ENCODE data around the gene NR1H4. TPM values are rescaled to one million over a fixed set of nuclear protein-coding genes. Genes with fewer than 3 reads are reported as not detected.

NR1H4 gene
- total and polyA plus RNA-seq, 2 donors (not counting 1 experiment from before 2014, with no cell fraction given), result not detected

DNA sequence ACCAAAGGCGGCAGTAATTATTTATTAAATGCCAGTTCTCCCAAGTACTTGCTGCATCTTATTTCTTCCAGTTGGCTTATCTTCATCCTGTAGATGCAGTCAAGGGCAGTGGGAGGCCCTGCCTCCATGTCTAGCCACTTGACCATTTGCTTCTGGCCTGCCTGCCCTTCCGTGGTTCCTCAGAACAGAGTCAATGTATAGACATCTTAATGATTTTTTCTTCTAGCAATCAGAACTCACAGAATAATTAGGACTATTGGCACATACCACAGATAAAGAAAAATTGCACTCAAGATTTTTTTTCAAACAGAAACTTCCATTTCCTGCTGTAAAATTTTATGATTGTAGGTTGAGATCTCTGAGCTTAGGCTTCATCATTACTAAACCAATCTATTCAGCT lies 20.9 kb downstream of the NR1H4 start:
- Histone ChIP-seq H3K36me3 (replicated peaks in 1 of 2; ENCODE audit: control extremely low read depth in 1 of 2, control insufficient read depth in 1 of 2, extremely low read depth in 1 of 2, insufficient read depth in 2 of 2, low read length in 1 of 2) (no peaks in the 10 kb centered on the region), H3K9ac (ENCODE audit: low read length) (no peak overlapping the region), H3K27ac (ENCODE audit: low read length in 2 of 2) (no peak overlapping the region), H2AFZ (ENCODE audit: insufficient read depth, low read depth, low read length, poor library complexity, severe bottlenecking) (no peak overlapping the region), H3K4me3 (ENCODE audit: control extremely low read depth in 1 of 5, extremely low read depth in 1 of 5, insufficient read depth in 1 of 5, low read depth in 2 of 5, low read length in 4 of 5) (no peak overlapping the region), H3K4me2 (replicated peaks; ENCODE audit: low read depth, low read length, poor library complexity, severe bottlenecking) (no peak overlapping the region), H3K79me2 (ENCODE audit: control insufficient read depth, insufficient read depth, low read length) (no peaks in the 10 kb centered on the region), H4K20me1 (ENCODE audit: control insufficient read depth, insufficient read depth, low read length, poor library complexity, severe bottlenecking) (no peaks in the 10 kb centered on the region), H3K27me3 (replicated peaks in 1 of 4; ENCODE audit: control extremely low read depth in 1 of 4, control insufficient read depth in 3 of 4, insufficient read depth in 4 of 4, low read length in 3 of 4) (no peaks in the 10 kb centered on the region), H3K9me3 (ENCODE audit: control extremely low read depth in 1 of 3, control insufficient read depth in 2 of 3, insufficient read depth in 1 of 3, low read length in 2 of 3) (no peaks in the 10 kb centered on the region), H3K4me1 (ENCODE audit: control insufficient read depth in 2 of 2, insufficient read depth in 2 of 2, low read length in 2 of 2) (no peaks in the 10 kb centered on the region)
- Mint-ChIP-seq H3K27me3 (peaks cover 7% of the 10 kb centered on the region), H3K4me3 (no peak overlapping the region), H3K27ac (no peak overlapping the region), H3K9me3 (ENCODE audit: insufficient read depth) (no peaks in the 10 kb centered on the region), H3K4me1 (no peaks in the 10 kb centered on the region)
- TF ChIP-seq, protein P1, sequence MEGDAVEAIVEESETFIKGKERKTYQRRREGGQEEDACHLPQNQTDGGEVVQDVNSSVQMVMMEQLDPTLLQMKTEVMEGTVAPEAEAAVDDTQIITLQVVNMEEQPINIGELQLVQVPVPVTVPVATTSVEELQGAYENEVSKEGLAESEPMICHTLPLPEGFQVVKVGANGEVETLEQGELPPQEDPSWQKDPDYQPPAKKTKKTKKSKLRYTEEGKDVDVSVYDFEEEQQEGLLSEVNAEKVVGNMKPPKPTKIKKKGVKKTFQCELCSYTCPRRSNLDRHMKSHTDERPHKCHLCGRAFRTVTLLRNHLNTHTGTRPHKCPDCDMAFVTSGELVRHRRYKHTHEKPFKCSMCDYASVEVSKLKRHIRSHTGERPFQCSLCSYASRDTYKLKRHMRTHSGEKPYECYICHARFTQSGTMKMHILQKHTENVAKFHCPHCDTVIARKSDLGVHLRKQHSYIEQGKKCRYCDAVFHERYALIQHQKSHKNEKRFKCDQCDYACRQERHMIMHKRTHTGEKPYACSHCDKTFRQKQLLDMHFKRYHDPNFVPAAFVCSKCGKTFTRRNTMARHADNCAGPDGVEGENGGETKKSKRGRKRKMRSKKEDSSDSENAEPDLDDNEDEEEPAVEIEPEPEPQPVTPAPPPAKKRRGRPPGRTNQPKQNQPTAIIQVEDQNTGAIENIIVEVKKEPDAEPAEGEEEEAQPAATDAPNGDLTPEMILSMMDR (IDR thresholded peaks at IDR 0.05), result no peak
- TF ChIP-seq EZH2 (IDR thresholded peaks at IDR 0.05; ENCODE audit: borderline replicate concordance, insufficient read depth, low read depth, low read length, poor library complexity, severe bottlenecking), result no peak
- intact Hi-C loops (cut with micrococcal nuclease), result no loop called here
- no peak for ATAC-seq (ENCODE audit: low read depth)
- WGBS (ENCODE audit: insufficient coverage), result 93% methylated on average over 2 of the region's 2 CpGs
- ChIA-PET POLR2A (no interaction called here), CTCF (no interaction called here)
- no peak for DNase-seq

DNA sequence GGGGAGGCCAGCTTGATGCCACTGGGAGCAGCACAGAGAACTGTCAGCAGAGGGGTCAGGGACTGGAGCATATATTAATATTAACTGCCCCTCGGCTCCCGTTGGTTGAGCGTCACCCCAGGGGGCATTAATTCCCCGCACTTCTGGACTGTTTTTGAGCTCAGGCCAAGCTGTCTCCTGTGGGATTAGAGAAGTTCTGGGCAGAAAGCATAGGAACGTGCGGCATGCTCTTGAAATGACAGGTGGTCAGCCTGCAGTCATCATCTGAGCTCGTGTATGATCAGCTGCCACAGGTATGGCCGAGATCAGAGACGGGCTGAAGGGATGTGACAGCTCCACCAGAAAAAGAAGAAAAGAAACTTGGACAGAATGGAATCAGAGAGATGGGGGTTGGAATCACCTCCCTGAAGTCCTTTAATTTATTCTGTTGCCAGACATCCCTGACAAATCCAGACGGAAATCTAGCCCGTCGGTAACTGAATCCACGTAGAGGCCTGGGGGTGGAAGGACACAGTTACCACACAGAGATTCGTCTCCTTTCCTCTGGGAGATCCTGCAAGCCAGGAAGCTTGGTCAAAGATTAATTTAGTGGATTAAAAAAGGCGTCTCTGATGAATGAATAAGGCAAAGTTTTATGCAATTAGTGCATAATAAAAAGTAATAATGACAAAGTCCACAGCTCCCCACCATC lies 23.6 kb downstream of the NR1H4 start:
- 92% methylated on average over 11 of the region's 15 CpGs for WGBS (ENCODE audit: insufficient coverage)
- CTCF ChIA-PET, result no interaction called here
- H3K27ac Mint-ChIP-seq, result no peak overlapping the region

More for the DNA sequence above, 23.6 kb downstream of the NR1H4 start:
- POLR2A ChIA-PET, result no interaction called here
- no peak overlapping the region for H3K4me3 ChIP-seq (ENCODE audit: control extremely low read depth in 1 of 5, extremely low read depth in 1 of 5, insufficient read depth in 1 of 5, low read depth in 2 of 5, low read length in 4 of 5)
- no peaks in the 10 kb centered on the region for H3K27me3 ChIP-seq (replicated peaks in 1 of 4; ENCODE audit: control extremely low read depth in 1 of 4, control insufficient read depth in 3 of 4, insufficient read depth in 4 of 4, low read length in 3 of 4)
- Mint-ChIP-seq H3K4me1 (no peaks in the 10 kb centered on the region), H3K27me3 (peaks cover 7% of the 10 kb centered on the region), H3K4me3 (no peak overlapping the region), H3K9me3 (ENCODE audit: insufficient read depth) (no peaks in the 10 kb centered on the region)
- H3K27ac ChIP-seq (ENCODE audit: low read length in 2 of 2), result no peak overlapping the region
- no peak overlapping the region for H2AFZ ChIP-seq (ENCODE audit: insufficient read depth, low read depth, low read length, poor library complexity, severe bottlenecking)
- H3K79me2 ChIP-seq (ENCODE audit: control insufficient read depth, insufficient read depth, low read length), result no peaks in the 10 kb centered on the region
- H3K4me2 ChIP-seq (replicated peaks; ENCODE audit: low read depth, low read length, poor library complexity, severe bottlenecking), result no peak overlapping the region
- no peaks in the 10 kb centered on the region for H3K9me3 ChIP-seq (ENCODE audit: control extremely low read depth in 1 of 3, control insufficient read depth in 2 of 3, insufficient read depth in 1 of 3, low read length in 2 of 3)
- H3K36me3 ChIP-seq (replicated peaks in 1 of 2; ENCODE audit: control extremely low read depth in 1 of 2, control insufficient read depth in 1 of 2, extremely low read depth in 1 of 2, insufficient read depth in 2 of 2, low read length in 1 of 2), result no peaks in the 10 kb centered on the region
- intact Hi-C loops (cut with micrococcal nuclease), result no loop called here
- TF ChIP-seq, protein P1 (IDR thresholded peaks at IDR 0.05), result no peak
- TF ChIP-seq EZH2 (IDR thresholded peaks at IDR 0.05; ENCODE audit: borderline replicate concordance, insufficient read depth, low read depth, low read length, poor library complexity, severe bottlenecking), result no peak
- H4K20me1 ChIP-seq (ENCODE audit: control insufficient read depth, insufficient read depth, low read length, poor library complexity, severe bottlenecking), result no peaks in the 10 kb centered on the region
- H3K4me1 ChIP-seq (ENCODE audit: control insufficient read depth in 2 of 2, insufficient read depth in 2 of 2, low read length in 2 of 2), result no peaks in the 10 kb centered on the region
- H3K9ac ChIP-seq (ENCODE audit: low read length), result no peak overlapping the region
- no peak for DNase-seq
- no peak for ATAC-seq (ENCODE audit: low read depth)
